Activated CD8-positive, alpha-beta memory T cell treated with anti-CD3 and anti-CD28 coated beads for 4 hours (primary cell): Measurements from ENCODE around the gene CHAF1A.

Source experiments
- DNase-seq, 2 donors: peaks; one replicate each; pipeline ENCODE4 v3.0.0-alpha.2; 2020; ENCODE audit warnings: low read depth in 2 of 2

CHAF1A gene

GRCh38 chr19:4488496-4488895, 86.1 kb downstream of the CHAF1A start:
- DNase-seq = no peak

DNA sequence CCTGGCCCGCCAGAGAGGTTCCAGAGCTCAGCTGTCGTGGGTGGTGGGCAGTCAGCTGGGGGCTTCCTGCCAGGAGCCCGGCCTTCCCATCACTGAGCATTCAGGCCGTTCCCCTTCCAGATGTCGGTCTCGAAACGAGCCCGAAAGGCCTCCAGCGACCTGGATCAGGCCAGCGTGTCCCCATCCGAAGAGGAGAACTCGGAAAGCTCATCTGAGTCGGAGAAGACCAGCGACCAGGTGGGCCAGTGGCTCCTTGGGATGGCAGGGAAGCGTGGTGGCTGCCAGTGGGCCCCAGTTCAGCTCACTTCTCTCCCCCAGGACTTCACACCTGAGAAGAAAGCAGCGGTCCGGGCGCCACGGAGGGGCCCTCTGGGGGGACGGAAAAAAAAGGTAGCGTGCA, 89.0 kb downstream of the CHAF1A start:
- DNase-seq = no peak

GRCh38 chr19:4492337-4493103, 90.1 kb downstream of the CHAF1A start:
- no peak for DNase-seq
